ENCODE data around the gene WFDC12.

Gene WFDC12

DNA sequence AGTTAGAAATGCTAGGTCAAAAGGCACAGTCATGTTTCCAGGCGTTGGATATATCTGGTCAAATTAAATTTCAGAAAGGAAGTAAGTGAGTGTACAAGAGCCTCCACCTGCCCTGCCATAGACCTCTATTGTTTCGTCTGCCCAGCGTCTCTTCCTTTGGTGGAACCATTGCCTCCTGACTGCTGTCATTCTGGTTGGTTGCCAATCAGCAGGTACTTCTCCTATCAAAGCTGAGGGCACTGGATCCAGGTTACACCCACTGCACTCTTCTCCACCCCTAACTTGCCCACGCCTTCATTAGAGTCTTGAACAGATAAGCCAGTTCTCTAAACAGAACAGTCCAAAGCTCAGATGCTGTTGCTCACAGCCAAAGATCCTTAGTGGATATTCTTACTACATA lies 6.7 kb downstream of the WFDC12 start:
- no peak for TF ChIP-seq SIN3A (IDR thresholded peaks at IDR 0.05; ENCODE audit: borderline replicate concordance, insufficient read depth, low read length)
- TF ChIP-seq POLR2AphosphoS5 (IDR thresholded peaks at IDR 0.05; ENCODE audit: low read depth, low read length), result no peak
- no peak for TF ChIP-seq FOXP2 (optimal IDR thresholded peaks at IDR 0.05; ENCODE audit: borderline replicate concordance, extremely low read depth, extremely low read length, insufficient read depth)
- TF ChIP-seq, protein P1, sequence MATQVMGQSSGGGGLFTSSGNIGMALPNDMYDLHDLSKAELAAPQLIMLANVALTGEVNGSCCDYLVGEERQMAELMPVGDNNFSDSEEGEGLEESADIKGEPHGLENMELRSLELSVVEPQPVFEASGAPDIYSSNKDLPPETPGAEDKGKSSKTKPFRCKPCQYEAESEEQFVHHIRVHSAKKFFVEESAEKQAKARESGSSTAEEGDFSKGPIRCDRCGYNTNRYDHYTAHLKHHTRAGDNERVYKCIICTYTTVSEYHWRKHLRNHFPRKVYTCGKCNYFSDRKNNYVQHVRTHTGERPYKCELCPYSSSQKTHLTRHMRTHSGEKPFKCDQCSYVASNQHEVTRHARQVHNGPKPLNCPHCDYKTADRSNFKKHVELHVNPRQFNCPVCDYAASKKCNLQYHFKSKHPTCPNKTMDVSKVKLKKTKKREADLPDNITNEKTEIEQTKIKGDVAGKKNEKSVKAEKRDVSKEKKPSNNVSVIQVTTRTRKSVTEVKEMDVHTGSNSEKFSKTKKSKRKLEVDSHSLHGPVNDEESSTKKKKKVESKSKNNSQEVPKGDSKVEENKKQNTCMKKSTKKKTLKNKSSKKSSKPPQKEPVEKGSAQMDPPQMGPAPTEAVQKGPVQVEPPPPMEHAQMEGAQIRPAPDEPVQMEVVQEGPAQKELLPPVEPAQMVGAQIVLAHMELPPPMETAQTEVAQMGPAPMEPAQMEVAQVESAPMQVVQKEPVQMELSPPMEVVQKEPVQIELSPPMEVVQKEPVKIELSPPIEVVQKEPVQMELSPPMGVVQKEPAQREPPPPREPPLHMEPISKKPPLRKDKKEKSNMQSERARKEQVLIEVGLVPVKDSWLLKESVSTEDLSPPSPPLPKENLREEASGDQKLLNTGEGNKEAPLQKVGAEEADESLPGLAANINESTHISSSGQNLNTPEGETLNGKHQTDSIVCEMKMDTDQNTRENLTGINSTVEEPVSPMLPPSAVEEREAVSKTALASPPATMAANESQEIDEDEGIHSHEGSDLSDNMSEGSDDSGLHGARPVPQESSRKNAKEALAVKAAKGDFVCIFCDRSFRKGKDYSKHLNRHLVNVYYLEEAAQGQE (IDR thresholded peaks at IDR 0.05; ENCODE audit: insufficient read depth in 1 of 2, low read depth in 2 of 2, low read length in 2 of 2), result no peak
- no peak for TF ChIP-seq TAF1 (IDR thresholded peaks at IDR 0.05; ENCODE audit: borderline replicate concordance, insufficient read depth, low read length)

DNA sequence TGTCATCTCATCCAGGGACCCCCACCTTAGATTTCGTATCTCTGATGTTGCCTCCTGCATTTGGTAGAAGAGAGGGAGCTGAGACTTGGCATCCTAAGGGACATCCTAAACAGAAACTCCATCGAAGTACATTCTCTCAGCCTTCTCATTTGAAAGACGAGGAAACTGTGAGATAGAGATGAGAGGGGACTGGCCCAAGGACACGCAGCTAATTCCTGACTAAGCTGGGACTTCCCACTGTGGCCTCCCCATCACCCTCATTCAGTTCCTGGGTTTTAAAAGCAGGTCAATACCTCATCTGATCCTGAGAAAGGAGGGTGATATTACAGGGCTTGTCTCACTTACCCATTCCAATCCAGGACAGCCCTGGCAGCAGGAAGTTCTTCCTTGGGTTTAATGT lies 8.4 kb downstream of the WFDC12 start:
- TF ChIP-seq, protein P1 (IDR thresholded peaks at IDR 0.05; ENCODE audit: insufficient read depth in 1 of 2, low read depth in 2 of 2, low read length in 2 of 2), result no peak
- TF ChIP-seq TAF1 (IDR thresholded peaks at IDR 0.05; ENCODE audit: borderline replicate concordance, insufficient read depth, low read length) (no peak), POLR2AphosphoS5 (IDR thresholded peaks at IDR 0.05; ENCODE audit: low read depth, low read length) (no peak), SIN3A (IDR thresholded peaks at IDR 0.05; ENCODE audit: borderline replicate concordance, insufficient read depth, low read length) (no peak)

DNA sequence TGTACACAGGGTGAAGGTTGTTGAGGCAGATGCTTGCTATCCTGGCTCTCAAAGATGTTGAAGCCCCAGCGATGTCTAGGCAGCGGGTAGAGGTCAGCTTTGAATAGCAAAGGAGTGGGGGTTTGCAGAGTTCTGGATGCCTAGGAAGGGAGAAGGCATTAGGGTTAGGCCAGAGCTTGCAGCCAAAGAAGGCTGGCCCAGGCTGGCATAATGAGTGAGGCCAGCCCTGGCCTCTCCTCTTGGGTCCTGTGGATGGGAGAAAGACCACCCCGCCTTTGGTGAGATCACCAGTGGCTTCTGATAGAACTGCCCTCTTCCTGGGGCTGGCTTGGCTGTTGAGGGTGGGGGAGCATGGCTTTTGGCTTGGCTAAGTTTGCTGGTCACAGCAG lies 8.9 kb downstream of the WFDC12 start:
- TF ChIP-seq, protein P1 (IDR thresholded peaks at IDR 0.05; ENCODE audit: insufficient read depth in 1 of 2, low read depth in 2 of 2, low read length in 2 of 2), result no peak
- no peak for TF ChIP-seq FOXP2 (optimal IDR thresholded peaks at IDR 0.05; ENCODE audit: borderline replicate concordance, extremely low read depth, extremely low read length, insufficient read depth)
- no peak for TF ChIP-seq TAF1 (IDR thresholded peaks at IDR 0.05; ENCODE audit: borderline replicate concordance, insufficient read depth, low read length)

DNA sequence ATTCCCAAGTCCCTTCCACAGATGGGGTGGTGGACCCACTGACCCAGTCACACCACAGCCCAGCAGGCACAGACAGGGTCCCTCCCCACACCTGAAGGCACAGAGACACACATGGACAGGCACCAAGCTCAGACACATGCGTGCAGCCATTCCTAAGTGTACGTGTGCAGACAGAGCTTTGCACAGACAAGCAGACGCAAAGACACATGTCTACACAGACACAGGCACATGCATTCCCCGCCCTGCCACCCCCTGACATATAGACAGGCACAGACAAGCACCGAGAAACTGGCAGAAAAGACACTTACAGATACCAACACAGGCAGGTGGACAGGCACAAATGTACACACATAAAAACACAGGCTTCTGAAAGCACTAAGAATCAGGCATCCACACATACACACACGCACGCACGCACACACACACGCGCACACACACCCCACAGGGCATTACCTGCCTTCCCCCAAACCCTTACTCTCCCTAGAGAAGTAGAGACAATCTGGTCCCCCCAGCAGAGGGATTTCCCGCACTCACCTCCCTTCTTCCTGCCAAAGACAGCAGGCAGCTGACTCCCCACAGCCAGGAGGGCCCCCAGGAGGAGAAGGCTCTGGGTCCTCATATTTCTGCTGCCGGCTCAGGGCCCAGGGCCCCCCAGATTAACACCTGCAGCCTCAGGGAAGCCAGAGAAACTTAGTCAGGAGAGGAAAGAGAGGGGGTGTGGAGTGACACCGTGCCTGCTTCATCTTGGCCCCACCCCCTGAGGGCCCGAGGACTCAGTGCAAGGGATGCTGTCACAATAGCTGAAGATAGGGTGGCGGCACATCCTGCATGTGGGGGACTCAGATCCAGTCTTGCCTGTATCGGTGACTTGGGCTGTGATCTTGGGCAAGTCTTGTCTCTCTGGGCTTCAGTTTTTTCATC lies 9.5 kb downstream of the WFDC12 start, which contains the start of gene WFDC5:
TSS of gene WFDC5 (minus strand) at position 710 of the 921 bp plus-strand sequence. CDS start at position 619, 91 bp downstream.
- TF ChIP-seq, protein P1 (IDR thresholded peaks at IDR 0.05; ENCODE audit: insufficient read depth in 1 of 2, low read depth in 2 of 2, low read length in 2 of 2), result no peak
- no peak for TF ChIP-seq TAF1 (IDR thresholded peaks at IDR 0.05; ENCODE audit: borderline replicate concordance, insufficient read depth, low read length)
- TF ChIP-seq POLR2AphosphoS5 (IDR thresholded peaks at IDR 0.05; ENCODE audit: low read depth, low read length), result no peak
- no peak for TF ChIP-seq SIN3A (IDR thresholded peaks at IDR 0.05; ENCODE audit: borderline replicate concordance, insufficient read depth, low read length)
- TF ChIP-seq FOXP2 (optimal IDR thresholded peaks at IDR 0.05; ENCODE audit: borderline replicate concordance, extremely low read depth, extremely low read length, insufficient read depth), result no peak
